Fibroblast of the aortic adventitia (primary cell): Measurements from ENCODE around the gene NEBL. TPM values are rescaled to one million over a fixed set of nuclear protein-coding genes. Genes with fewer than 3 reads are reported as not detected.

Experiments used
- DNase-seq: peaks from one replicate; pipeline ENCODE4 v3.0.0-alpha.2; 2010; ENCODE audit warnings: low read depth
- H3K4me3 ChIP-seq: 2 replicates; pipeline ENCODE4 v1.5.1; 2011; ENCODE audit warnings: low read depth, mild to moderate bottlenecking, control low read depth, low read length, moderate library complexity
- CTCF ChIP-seq: IDR thresholded peaks from 2 replicates; pipeline ENCODE4 v1.5.1; 2011; ENCODE audit warnings: mild to moderate bottlenecking, low read length, control low read depth, inconsistent platforms; ENCODE audit not compliant: insufficient read depth
- total RNA-seq: library from RNA; depleted of rRNA; stranded (reverse); fragments of >200 nt; gene quantifications from 2 replicates; pipeline ENCODE4 v1.2.3, GENCODE V29; 2012; ENCODE audit warnings: low replicate concordance

Gene NEBL
- total RNA-seq, 1 donor: 0.09 TPM

DNA sequence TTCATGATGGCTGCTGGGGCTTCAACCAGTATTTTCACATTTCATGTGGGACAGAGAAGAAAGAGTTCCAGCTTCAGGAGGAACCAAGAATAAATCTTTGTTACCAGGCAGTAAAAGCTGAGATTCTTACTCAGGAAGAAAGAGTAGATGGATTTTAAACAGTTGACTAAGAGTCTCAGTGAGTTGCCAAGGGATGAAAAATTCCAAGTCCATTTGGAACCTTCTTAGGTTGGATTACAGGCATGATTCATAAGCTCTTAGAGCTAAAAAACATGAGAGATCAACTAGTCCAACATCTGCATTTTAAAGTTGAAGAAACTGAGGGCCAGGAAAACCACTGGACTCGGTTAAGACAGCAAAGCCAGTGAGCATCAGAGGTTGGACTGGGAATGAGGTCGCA is 148.6 kb downstream of the NEBL start:
- H3K4me3 ChIP-seq: no peak overlapping the region
- DNase-seq: no peak
- TF ChIP-seq CTCF: no peak

GRCh38 chr10:20747782-20748181 is 149.3 kb downstream of the NEBL start:
- TF ChIP-seq CTCF: no peak
- no peak overlapping the region for H3K4me3 ChIP-seq
- no peak for DNase-seq

- TF ChIP-seq CTCF: no peak
- no peak for DNase-seq
- no peak overlapping the region for H3K4me3 ChIP-seq
These were observed 150.3 kb downstream of the NEBL start for GRCh38 chr10:20746856-20747255.

DNA sequence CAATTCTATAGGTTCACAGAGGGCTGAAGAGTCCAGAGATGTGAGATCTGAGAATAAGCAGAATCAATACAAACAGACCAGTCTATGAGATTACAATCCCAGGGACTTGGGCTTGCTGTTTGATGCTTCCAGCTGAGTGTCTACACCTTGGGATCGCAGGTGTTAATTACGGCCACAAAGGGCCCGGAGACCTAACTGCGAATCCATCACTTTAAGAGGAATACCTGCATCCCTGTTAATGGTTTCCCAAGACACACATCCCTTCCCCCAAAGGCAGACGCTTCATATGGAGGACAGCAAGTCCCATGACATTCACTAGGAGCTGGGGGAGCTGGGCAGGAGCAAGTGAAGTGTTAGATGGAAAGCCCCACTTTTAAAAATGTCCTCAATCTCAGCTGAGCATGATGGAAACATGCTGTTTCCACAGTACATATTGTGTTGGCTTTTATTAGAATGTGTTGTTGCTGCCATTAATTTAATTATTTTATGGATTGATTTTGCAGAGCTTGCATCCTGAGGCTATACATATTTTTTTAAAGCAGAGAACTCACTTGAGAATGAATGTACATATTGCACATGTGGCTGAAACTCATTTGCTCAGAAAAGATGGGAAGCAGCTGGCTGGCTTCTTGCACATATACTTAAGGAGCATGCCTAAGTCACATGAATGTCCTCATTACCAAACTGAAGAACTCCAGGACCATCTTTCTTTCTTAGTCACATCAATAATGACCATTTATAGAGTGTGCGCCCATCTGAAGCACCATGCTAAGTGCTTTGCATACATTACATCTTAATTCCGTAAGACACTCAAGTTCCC is 151.3 kb downstream of the NEBL start:
- DNase-seq: no peak
- no peak for TF ChIP-seq CTCF
- no peak overlapping the region for H3K4me3 ChIP-seq

- TF ChIP-seq CTCF: no peak
- DNase-seq: peak; percentile 2
- H3K4me3 ChIP-seq: no peak overlapping the region
These were observed 152.3 kb downstream of the NEBL start for GRCh38 chr10:20744821-20745220.

DNA sequence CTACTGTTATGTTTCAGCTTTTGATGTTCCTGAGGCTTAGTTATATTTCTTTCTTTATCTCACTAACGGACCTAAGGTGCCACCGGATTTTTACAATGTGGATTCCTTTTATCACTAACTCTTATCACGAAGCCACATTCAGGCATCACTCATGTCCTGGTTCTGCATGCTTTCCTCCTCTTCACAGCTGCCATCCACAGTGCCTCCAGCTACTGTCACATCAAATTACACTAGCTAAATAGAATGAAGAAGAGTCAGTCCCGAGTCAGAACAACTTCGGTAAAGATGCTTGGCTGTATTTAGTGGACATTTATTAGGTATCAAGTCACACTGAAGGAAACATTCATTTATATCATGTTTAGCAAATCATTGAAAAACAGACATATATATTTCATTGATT is 153.2 kb downstream of the NEBL start:
- DNase-seq: no peak
- no peak overlapping the region for H3K4me3 ChIP-seq
- TF ChIP-seq CTCF: no peak
